ENCODE results near the gene CACNA2D3. TPM values are rescaled to one million over a fixed set of nuclear protein-coding genes. Genes with fewer than 3 reads are reported as not detected.
A peak's percentile ranks its signal among the peaks of the same experiment; 100 is the strongest.

The CACNA2D3 gene
- total and polyA plus RNA-seq, 7 donors, result 2.7 to 13.5 (median 9.0) TPM

DNA sequence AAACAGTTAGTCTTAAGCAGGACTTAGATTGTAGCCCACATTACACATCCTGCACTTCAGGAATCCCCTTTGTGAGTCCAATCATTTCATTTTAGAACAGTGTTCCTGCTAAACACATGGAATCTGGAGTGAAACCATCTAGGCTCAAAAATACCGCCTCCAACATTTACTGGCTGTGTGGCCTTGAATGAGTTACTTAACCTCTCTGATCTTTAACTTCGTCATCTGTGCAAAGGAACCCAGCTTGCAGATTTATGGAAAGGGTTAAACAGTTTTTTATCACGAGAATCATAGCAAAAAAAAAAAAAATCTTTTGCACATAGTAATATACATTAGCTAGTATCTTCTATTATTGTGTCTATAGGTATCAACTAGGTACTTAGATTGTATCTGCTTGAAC, 813.5 kb downstream of the CACNA2D3 start:
- no peak overlapping the region for H3K4me3 ChIP-seq
- ATAC-seq (no peak), DNase-seq (no peak)
- TF ChIP-seq CTCF (IDR thresholded peaks at IDR 0.05), result no peak
- 88 to 93% (median 90%) methylated on average over 3 of the region's 3 CpGs for WGBS, 3 donors
- H3K27me3 ChIP-seq (ENCODE audit: insufficient read depth in 3 of 3, low read length in 2 of 3), result no peaks in the 10 kb centered on the region
- no peak overlapping the region for H3K27ac ChIP-seq
- peaks cover 18% of the 10 kb centered on the region for H3K4me1 ChIP-seq
- no peaks in the 10 kb centered on the region for H3K9me3 ChIP-seq
- H3K36me3 ChIP-seq (ENCODE audit: insufficient read depth in 1 of 2, low read depth in 1 of 2), result no peaks in the 10 kb centered on the region
- intact Hi-C loops (cut with DNase I), result no loop called here

GRCh38 chr3:54936561-54936960, 814.2 kb downstream of the CACNA2D3 start:
- intact Hi-C loops (cut with DNase I), result no loop called here
- Histone ChIP-seq H3K4me1 (peaks cover 18% of the 10 kb centered on the region), H3K27me3 (ENCODE audit: insufficient read depth in 3 of 3, low read length in 2 of 3) (no peaks in the 10 kb centered on the region), H3K9me3 (no peaks in the 10 kb centered on the region), H3K27ac (no peak overlapping the region), H3K4me3 (no peak overlapping the region), H3K36me3 (ENCODE audit: insufficient read depth in 1 of 2, low read depth in 1 of 2) (no peaks in the 10 kb centered on the region)
- 83 to 86% (median 85%) methylated on average over 5 of the region's 5 CpGs for WGBS, 3 donors
- TF ChIP-seq CTCF (IDR thresholded peaks at IDR 0.05), result no peak
- ATAC-seq (no peak), DNase-seq (no peak)

DNA sequence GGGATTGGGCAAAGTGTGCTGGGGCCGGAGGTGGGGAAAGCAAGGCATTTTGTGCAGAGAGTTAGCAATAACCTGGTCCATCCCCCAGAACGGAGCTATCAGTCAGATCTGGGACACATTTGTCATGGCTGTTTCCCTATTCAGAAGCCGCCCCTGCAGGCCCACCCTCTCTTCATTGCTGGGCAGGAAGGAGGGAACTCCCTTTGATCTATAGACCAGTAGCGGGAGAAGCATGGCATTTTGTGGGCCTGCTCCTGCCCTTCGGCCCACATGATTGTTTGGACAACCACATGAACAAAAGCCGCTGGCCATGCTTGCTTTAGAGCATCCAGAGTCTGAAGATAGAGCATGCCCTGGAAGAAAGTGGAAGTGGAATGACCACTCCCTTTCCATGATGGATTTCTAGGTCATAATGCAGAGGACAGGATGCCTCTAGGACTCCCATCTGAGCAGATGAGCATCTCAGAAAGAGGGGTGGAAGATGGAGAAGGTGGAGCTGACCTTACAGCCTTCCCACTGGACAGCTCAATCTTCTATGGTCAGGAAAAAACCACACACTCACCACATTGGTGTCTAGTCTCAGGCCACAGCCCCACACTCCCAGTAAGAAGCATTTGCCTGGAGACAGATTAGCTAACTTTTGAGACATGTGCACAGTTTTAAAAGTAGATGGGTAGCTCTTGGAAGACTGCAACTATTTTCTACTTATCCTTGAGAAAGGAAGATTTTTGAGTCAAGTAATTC, 817.4 kb downstream of the CACNA2D3 start:
- Histone ChIP-seq H3K4me3 (no peak overlapping the region), H3K4me1 (peaks cover 6% of the 10 kb centered on the region), H3K36me3 (ENCODE audit: insufficient read depth in 1 of 2, low read depth in 1 of 2) (no peaks in the 10 kb centered on the region), H3K9me3 (no peaks in the 10 kb centered on the region), H3K27me3 (ENCODE audit: insufficient read depth in 3 of 3, low read length in 2 of 3) (no peaks in the 10 kb centered on the region), H3K27ac (no peak overlapping the region)
- 74 to 86% (median 77%) methylated on average over 6 of the region's 6 CpGs for WGBS, 3 donors
- peak in 2 of 4 donors; percentile 34 to 37 for ATAC-seq
- no peak for TF ChIP-seq CTCF (IDR thresholded peaks at IDR 0.05)
- intact Hi-C loops (cut with DNase I), result no loop called here
- DNase-seq, result no peak

- no peak for TF ChIP-seq CTCF (IDR thresholded peaks at IDR 0.05)
- Histone ChIP-seq H3K4me1 (peaks cover 6% of the 10 kb centered on the region), H3K27ac (no peak overlapping the region), H3K4me3 (no peak overlapping the region), H3K36me3 (ENCODE audit: insufficient read depth in 1 of 2, low read depth in 1 of 2) (no peaks in the 10 kb centered on the region), H3K9me3 (no peaks in the 10 kb centered on the region), H3K27me3 (ENCODE audit: insufficient read depth in 3 of 3, low read length in 2 of 3) (no peaks in the 10 kb centered on the region)
- intact Hi-C loops (cut with DNase I), result no loop called here
- DNase-seq (no peak), ATAC-seq (no peak)
- WGBS, 3 donors, result 66 to 78% (median 75%) methylated on average over 2 of the region's 2 CpGs
Observed at GRCh38 chr3:54940971-54941370, 818.6 kb downstream of the CACNA2D3 start.

All from psoas muscle (tissue), 8 donors.